ENCODE data around the gene PPP3CA.
"Not testable (repeated sequence)": the region's sequence is repeated elsewhere in the genome, so short reads cannot be mapped to it uniquely, and the experiment has no call there.

The PPP3CA gene

GRCh38 chr4:101201421-101201820, 145.9 kb downstream of the PPP3CA start:
- DNase-seq: no peak

GRCh38 chr4:101200561-101200960, 146.8 kb downstream of the PPP3CA start:
- DNase-seq: no peak

GRCh38 chr4:101199507-101200285, 147.6 kb downstream of the PPP3CA start:
- DNase-seq: no peak

- DNase-seq: no peak
Observed at GRCh38 chr4:101198682-101199339, 148.5 kb downstream of the PPP3CA start.

GRCh38 chr4:101197350-101197749, 150.0 kb downstream of the PPP3CA start:
- DNase-seq: no peak

GRCh38 chr4:101192244-101192643, 155.1 kb downstream of the PPP3CA start:
- no peak for DNase-seq

GRCh38 chr4:101191302-101192098, 155.8 kb downstream of the PPP3CA start:
- no peak for DNase-seq

- DNase-seq: no peak
Observed at GRCh38 chr4:101190751-101191150, 156.6 kb downstream of the PPP3CA start.

- no peak for DNase-seq
Observed at GRCh38 chr4:101188906-101189305, 158.4 kb downstream of the PPP3CA start.

GRCh38 chr4:101187841-101188240, 159.5 kb downstream of the PPP3CA start:
- no peak for DNase-seq

GRCh38 chr4:101186567-101187184, 160.7 kb downstream of the PPP3CA start:
- no peak for DNase-seq

- DNase-seq: no peak
Observed at GRCh38 chr4:101184668-101185067, 162.7 kb downstream of the PPP3CA start.

GRCh38 chr4:101183666-101184373, 163.5 kb downstream of the PPP3CA start:
- no peak for DNase-seq

- no peak for DNase-seq
Observed at GRCh38 chr4:101183221-101183620, 164.1 kb downstream of the PPP3CA start.

- not testable (repeated sequence) for DNase-seq
Observed at GRCh38 chr4:101182688-101183087, 164.6 kb downstream of the PPP3CA start.

GRCh38 chr4:101178731-101179130, 168.6 kb downstream of the PPP3CA start:
- DNase-seq: no peak

- DNase-seq: no peak
Observed at GRCh38 chr4:101177154-101177553, 170.2 kb downstream of the PPP3CA start.

GRCh38 chr4:101175896-101176676, 171.2 kb downstream of the PPP3CA start:
- no peak for DNase-seq

GRCh38 chr4:101174679-101175345, 172.5 kb downstream of the PPP3CA start:
- DNase-seq: no peak

GRCh38 chr4:101172369-101172768, 175.0 kb downstream of the PPP3CA start:
- no peak for DNase-seq

GRCh38 chr4:101171747-101172146, 175.6 kb downstream of the PPP3CA start:
- no peak for DNase-seq
